Measurements from ENCODE around the gene C3orf18. TPM values are rescaled to one million over a fixed set of nuclear protein-coding genes. Genes with fewer than 3 reads are reported as not detected.

C3orf18 gene
- total and polyA plus RNA-seq, 9 of the 15 experiments (the other 6 are each of a cell fraction or from before 2014, with no cell fraction given): 0.01 to 2.3 (median 0.94) TPM

DNA sequence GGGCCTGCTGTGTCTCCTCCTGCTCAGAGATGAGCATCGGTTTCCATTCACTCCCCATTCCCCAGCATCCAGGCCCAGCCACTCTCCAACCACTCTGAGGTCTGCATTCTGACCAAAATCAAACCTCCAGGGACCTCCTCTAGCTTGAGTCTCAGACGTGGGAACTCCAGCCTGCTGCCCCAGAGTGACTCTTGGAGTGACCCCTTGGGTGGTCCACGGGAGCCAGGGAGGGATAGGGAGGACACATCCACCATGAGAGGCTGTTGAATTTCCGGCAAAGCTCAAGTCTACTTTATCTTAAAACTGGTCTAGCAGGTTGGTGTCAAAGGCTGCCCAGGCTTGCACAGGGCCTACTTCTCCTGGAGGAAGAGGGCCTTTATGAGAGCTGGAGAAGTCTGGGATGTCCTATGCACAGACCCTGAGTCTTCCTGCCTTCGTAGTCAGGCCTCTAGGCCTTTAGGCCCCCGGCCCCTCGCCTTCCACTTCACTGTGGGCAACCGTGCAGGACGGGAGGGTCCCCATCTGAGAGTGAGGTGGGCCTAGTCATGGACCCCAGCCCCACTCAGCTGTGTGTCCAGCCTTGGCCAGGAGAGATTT lies 35.1 kb upstream of the C3orf18 start:
- no peak for ATAC-seq
- intact Hi-C loops (cut with micrococcal nuclease): no loop called here
- Histone ChIP-seq H2AFZ (ENCODE audit: low read depth, low read length) (no peak overlapping the region), H4K20me1 (replicated peaks; ENCODE audit: control insufficient read depth, insufficient read depth, low read length) (peaks cover 9% of the 10 kb centered on the region), H3K4me1 (replicated peaks in 1 of 2; ENCODE audit: control insufficient read depth in 2 of 2, insufficient read depth in 2 of 2, low read length in 2 of 2) (peaks cover 68 to 81% of the 10 kb centered on the region in 2 experiments), H3K4me3 (no peak overlapping the region), H3K9me3 (replicated peaks; ENCODE audit: control insufficient read depth, insufficient read depth, low read depth, low read length) (no peaks in the 10 kb centered on the region), H3K4me2 (ENCODE audit: insufficient read depth, low read length) (no peak overlapping the region; the same call in 1 of the 2 replicates), H3K36me3 (ENCODE audit: control insufficient read depth, insufficient read depth, low read length) (peaks cover 43% of the 10 kb centered on the region), H3K9ac (ENCODE audit: insufficient read depth in 1 of 2, low read depth in 2 of 2, low read length in 2 of 2) (peak overlapping the region; percentile 74 to 89), H3K79me2 (ENCODE audit: control insufficient read depth, insufficient read depth, low read length) (peaks cover 50% of the 10 kb centered on the region), H3K27me3 (ENCODE audit: control insufficient read depth in 2 of 2, insufficient read depth in 2 of 2, low read length in 2 of 2) (no peaks in the 10 kb centered on the region), H3K9me1 (ENCODE audit: control insufficient read depth, insufficient read depth, low read length) (peaks cover 3% of the 10 kb centered on the region), H3K27ac (ENCODE audit: extremely low read depth, low read depth, low read length) (peak overlapping the region; percentile 96)
- TF ChIP-seq ZFX (CRISPR knock-in tag; IDR thresholded peaks at IDR 0.05) (0 out of 2 replicates have a peak, but pooled peaks have one; percentile 15), HCFC1 (IDR thresholded peaks at IDR 0.05; ENCODE audit: low read depth, low read length) (no peak), ZBTB7A (IDR thresholded peaks at IDR 0.05; ENCODE audit: borderline replicate concordance, control insufficient read depth, low read depth, low read length) (0 out of 2 replicates have a peak, but pooled peaks have one; percentile 14)
- in situ Hi-C loops (cut with MboI): no loop called here
- ChIA-PET CTCF (ENCODE audit: low intra/inter-chr PET ratio) (no interaction called here), POLR2A (interaction anchor here (0.6 to 3.9 kb wide), 18 partner anchors 7 to 806 kb away, joined by 3 to 44 read pairs (median 4); partner anchors contain the start of genes CISH and HEMK1)
- no peak for FAIRE-seq
- DNase-seq (ENCODE audit: extremely low read depth in 1 of 4, low spot score in 3 of 4): peak in 1 of 4 experiments; percentile 24
- WGBS (ENCODE audit: insufficient coverage, low coverage, missing lambda C conversion rate): 43% methylated on average over 8 of the region's 9 CpGs
- BruUV-seq (replicated peaks): no TSS peak
